Activated T-cell treated with anti-CD3 and anti-CD28 coated beads, Interleukin-2, amount 50 U/mL, for 72 hours (primary cell): ENCODE results near the gene GMCL2. TPM values are rescaled to one million over a fixed set of nuclear protein-coding genes. Genes with fewer than 3 reads are reported as not detected.
"Not testable (repeated sequence)": the region's sequence is repeated elsewhere in the genome, so short reads cannot be mapped to it uniquely, and the experiment has no call there.

Source experiments
- ATAC-seq, 2 donors: fragments of 150-1000 bp; cut with Tn5 transposase; replicated peaks in 1 of 2; 2 replicates each; pipeline ENCODE4 v1.10.0; 2021; ENCODE audit warnings: moderate library complexity in 2 of 2, mild to moderate bottlenecking in 1 of 2
- DNase-seq, 2 donors: peaks; one replicate each; pipeline ENCODE4 v3.0.0; 2021 to 2022; ENCODE audit warnings: mixed read lengths in 1 of 2
- H3K27ac Mint-ChIP-seq: one replicate; pipeline ENCODE4 v1.8.0; 2022; ENCODE audit warnings: mild to moderate bottlenecking, moderate library complexity, mixed read lengths
- H3K27me3 Mint-ChIP-seq: one replicate; pipeline ENCODE4 v1.8.0; 2022; ENCODE audit warnings: low read depth, mixed read lengths
- H3K36me3 Mint-ChIP-seq, 2 donors: one replicate each; pipeline ENCODE4 v1.8.0; 2022; ENCODE audit warnings: mixed read lengths in 2 of 2, mild to moderate bottlenecking in 1 of 2; ENCODE audit not compliant: insufficient read depth in 2 of 2
- H3K4me1 Mint-ChIP-seq: one replicate; pipeline ENCODE4 v1.8.0; 2022; ENCODE audit warnings: low read depth, mixed read lengths
- H3K4me3 Mint-ChIP-seq, 2 donors: one replicate each; pipeline ENCODE4 v1.8.0; 2022; ENCODE audit warnings: mild to moderate bottlenecking in 2 of 2, mixed read lengths in 2 of 2, moderate library complexity in 2 of 2
- H3K9me3 Mint-ChIP-seq, 2 donors: one replicate each; pipeline ENCODE4 v1.8.0; 2022; ENCODE audit warnings: mixed read lengths in 2 of 2
- total RNA-seq, 2 donors: library from RNA; stranded (reverse); gene quantifications; one replicate each; pipeline ENCODE4 v1.2.3, GENCODE V29; 2022

GMCL2 gene
- total RNA-seq, 2 donors from 2014 or later: not detected

DNA sequence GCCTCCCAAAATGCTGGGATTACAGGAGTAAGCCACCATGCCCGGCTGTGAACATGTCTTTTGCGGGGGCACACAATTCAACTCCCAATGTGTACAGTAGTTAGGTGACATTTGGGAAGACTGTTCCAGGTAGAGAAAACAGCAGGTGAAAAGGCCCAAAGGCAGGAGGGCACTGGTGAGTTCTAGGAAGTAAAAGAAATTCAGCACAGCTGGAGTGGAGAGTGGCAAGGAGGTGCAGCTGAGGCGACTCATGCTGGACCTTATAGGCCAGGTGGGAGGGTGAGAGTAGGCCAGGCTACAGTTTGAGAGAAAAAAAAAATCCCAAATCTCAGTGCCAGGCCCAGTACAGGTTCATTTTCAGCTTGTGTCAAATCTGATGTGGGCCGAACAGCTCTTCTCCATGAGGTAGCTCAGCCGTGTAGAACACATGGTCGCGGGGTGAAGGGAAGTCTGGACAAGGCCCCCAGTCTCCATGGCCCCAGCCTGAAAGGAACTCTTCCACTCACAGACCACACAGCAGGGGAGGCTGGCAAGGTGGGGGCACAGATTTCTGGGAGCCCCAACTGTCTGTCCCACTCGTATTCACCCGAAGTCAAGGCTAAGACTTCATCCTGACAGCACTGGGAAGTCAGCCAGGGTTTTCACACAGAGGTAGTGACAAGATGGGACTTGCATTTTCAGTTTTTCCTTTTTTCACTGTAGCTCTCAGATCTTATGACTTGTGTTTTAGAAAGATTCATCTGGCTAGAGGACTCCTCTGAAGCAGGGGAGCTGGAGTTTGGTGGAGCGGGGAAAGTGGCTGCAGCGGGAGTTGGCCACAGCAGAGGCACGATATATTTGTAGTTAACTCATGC lies 12.6 kb upstream of the GMCL2 start:
- DNase-seq (no peak), ATAC-seq (no peak)
- Mint-ChIP-seq H3K27ac (no peak overlapping the region), H3K27me3 (peaks cover 3% of the 10 kb centered on the region), H3K4me1 (no peaks in the 10 kb centered on the region), H3K4me3 (no peak overlapping the region), H3K36me3 (peaks cover 3% of the 10 kb centered on the region in 2 donors), H3K9me3 (peaks cover 0 to 2% of the 10 kb centered on the region in 2 donors)

DNA sequence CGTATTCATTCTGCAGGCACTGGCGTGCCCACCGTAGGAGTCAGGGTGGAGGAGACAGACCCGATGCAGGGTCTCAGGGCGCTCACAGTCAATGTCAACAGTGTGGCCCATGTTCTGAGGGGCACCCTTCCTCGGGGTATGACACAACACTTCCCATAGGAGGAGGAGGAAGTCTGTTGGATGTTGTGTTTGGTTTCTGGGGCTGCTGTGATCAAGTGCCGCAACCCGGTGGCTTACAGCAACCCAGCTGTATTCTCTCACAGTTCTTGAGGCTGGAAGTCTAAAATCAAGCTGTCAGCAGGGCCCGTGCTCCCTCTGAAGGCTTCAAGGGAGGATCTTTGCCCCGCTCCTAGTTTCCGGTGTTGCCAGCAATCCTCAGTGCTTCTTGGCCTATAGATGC lies 11.5 kb upstream of the GMCL2 start:
- Mint-ChIP-seq H3K27me3 (peaks cover 7% of the 10 kb centered on the region), H3K9me3 (peaks cover 0 to 2% of the 10 kb centered on the region in 2 donors), H3K36me3 (no peaks in the 10 kb centered on the region), H3K27ac (no peak overlapping the region), H3K4me3 (no peak overlapping the region), H3K4me1 (peaks cover 7% of the 10 kb centered on the region)
- ATAC-seq (no peak), DNase-seq (no peak)

- not testable (repeated sequence) for H3K27ac Mint-ChIP-seq, ATAC-seq, H3K4me3 Mint-ChIP-seq, H3K9me3 Mint-ChIP-seq, DNase-seq, H3K36me3 Mint-ChIP-seq
- peaks cover 13% of the 10 kb centered on the region for H3K27me3 Mint-ChIP-seq
- H3K4me1 Mint-ChIP-seq: peaks cover 10% of the 10 kb centered on the region
Measured at GRCh38 chr5:178198151-178198550, 11.0 kb upstream of the GMCL2 start.

DNA sequence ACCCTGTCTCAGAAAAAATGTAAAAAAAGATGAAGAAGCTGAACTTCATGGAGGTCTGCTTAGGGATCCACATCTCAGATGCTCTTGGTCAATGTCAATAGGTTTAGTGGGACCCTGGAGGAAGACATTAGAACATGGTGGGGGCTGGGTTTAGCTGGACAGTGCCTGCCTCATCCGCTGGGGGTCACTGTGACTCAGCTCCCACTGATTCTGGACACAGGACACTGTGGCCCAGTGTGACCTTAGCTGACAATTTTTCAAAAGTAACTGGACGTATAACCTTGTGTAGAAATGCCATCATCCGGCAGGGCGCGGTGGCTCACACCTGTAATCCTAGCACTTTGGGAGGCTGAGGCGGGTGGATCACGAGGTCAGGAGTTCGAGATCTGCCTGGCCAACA lies 9.8 kb upstream of the GMCL2 start:
- no peaks in the 10 kb centered on the region for H3K36me3 Mint-ChIP-seq
- ATAC-seq: no peak
- peaks cover 15% of the 10 kb centered on the region for H3K4me1 Mint-ChIP-seq
- H3K9me3 Mint-ChIP-seq: peaks cover 0 to 2% of the 10 kb centered on the region in 2 donors
- no peak for DNase-seq
- H3K27ac Mint-ChIP-seq: no peak overlapping the region
- H3K27me3 Mint-ChIP-seq: peaks cover 18% of the 10 kb centered on the region
- H3K4me3 Mint-ChIP-seq: no peak overlapping the region

DNA sequence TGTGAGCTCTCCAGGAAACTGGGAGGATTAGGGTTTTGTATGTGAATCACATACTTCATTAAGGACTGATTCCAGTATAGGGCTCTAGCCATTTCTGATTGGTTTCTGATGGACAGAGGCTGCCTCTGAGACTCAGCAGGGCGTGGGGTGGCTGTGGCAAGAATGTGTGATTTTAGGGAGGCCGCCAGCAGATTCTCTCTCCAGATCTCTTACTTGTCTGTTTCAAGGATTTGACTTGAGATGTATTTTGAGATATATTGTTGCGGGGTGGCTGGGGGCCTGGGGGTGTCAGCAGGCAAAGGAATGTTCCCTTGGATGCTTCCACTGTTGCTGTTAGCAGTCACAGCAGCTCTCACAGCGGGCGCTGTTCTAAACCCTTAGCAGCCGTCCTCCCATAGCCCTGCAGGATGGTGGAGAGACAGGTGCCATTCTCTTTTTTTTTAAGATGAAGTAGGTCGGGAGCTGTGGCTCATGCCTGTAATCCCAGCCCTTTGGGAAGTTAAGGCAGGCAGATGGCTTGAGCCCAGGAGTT lies 9.2 kb upstream of the GMCL2 start:
- no peak for ATAC-seq
- no peaks in the 10 kb centered on the region for H3K36me3 Mint-ChIP-seq
- H3K27ac Mint-ChIP-seq: no peak overlapping the region
- DNase-seq: no peak
- peaks cover 0 to 2% of the 10 kb centered on the region in 2 donors for H3K9me3 Mint-ChIP-seq
- peaks cover 18% of the 10 kb centered on the region for H3K27me3 Mint-ChIP-seq
- peaks cover 15% of the 10 kb centered on the region for H3K4me1 Mint-ChIP-seq
- no peak overlapping the region for H3K4me3 Mint-ChIP-seq

- no peak for DNase-seq
- Mint-ChIP-seq H3K4me1 (peaks cover 15% of the 10 kb centered on the region), H3K9me3 (peaks cover 0 to 2% of the 10 kb centered on the region in 2 donors), H3K27me3 (peaks cover 18% of the 10 kb centered on the region), H3K4me3 (no peak overlapping the region), H3K27ac (no peak overlapping the region), H3K36me3 (no peaks in the 10 kb centered on the region)
- ATAC-seq: peak; percentile 36 to 42
Measured at GRCh38 chr5:178194026-178194425, 6.9 kb upstream of the GMCL2 start.

DNA sequence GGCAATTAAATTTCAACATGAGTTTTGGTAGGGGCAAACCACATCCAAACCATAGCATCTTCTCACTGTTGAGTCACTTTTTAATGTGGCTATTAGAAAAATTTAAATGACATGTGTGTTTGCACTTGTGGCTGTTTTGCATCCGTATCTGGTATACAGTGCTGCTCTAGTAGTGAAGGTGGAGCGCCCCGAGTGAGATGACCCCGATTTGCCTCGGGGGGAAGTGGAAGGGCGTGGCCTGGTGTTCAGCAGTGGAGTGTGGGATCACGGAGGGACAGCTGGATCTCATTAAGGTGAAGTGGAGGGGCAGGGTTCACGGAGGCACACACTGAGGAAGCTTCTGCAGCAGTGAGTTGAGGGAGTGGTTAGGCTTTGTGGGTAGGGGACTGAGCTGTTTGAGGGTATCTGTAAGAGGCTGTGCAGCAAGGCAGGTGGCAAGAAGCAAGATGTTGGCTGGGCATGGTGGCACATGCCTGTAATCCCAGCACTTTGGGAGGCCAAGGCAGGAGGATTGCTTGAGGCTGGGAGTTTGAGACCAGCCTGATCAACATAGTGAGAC lies 6.2 kb upstream of the GMCL2 start:
- no peak overlapping the region for H3K27ac Mint-ChIP-seq
- H3K4me1 Mint-ChIP-seq: peaks cover 15% of the 10 kb centered on the region
- H3K27me3 Mint-ChIP-seq: peaks cover 18% of the 10 kb centered on the region
- H3K36me3 Mint-ChIP-seq: no peaks in the 10 kb centered on the region
- no peak for ATAC-seq
- DNase-seq: no peak
- no peak overlapping the region for H3K4me3 Mint-ChIP-seq
- H3K9me3 Mint-ChIP-seq: peaks cover 0 to 2% of the 10 kb centered on the region in 2 donors

DNA sequence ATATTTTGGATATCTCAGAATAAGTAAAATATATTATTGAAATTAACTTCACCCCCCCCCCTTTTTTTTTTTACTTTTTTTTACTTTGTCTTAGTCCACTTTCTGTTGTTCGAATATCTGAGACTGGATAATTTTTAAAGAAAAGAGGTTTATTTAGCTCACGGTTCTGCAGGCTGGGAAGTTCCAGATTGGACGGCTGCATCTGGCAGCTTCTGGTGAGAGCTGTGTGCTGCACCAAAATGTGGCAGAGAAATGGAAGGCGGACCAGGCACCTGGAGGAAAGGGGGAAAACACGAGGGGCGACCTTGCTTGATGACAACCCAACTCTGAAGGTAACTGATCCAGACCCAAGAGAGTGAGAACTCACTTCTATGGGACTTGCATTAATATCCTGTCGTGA lies 5.6 kb upstream of the GMCL2 start:
- H3K36me3 Mint-ChIP-seq: no peaks in the 10 kb centered on the region
- no peaks in the 10 kb centered on the region for H3K9me3 Mint-ChIP-seq
- H3K27me3 Mint-ChIP-seq: peaks cover 18% of the 10 kb centered on the region
- H3K27ac Mint-ChIP-seq: no peak overlapping the region
- DNase-seq (no peak), ATAC-seq (no peak)
- no peak overlapping the region for H3K4me3 Mint-ChIP-seq
- peaks cover 15% of the 10 kb centered on the region for H3K4me1 Mint-ChIP-seq

DNA sequence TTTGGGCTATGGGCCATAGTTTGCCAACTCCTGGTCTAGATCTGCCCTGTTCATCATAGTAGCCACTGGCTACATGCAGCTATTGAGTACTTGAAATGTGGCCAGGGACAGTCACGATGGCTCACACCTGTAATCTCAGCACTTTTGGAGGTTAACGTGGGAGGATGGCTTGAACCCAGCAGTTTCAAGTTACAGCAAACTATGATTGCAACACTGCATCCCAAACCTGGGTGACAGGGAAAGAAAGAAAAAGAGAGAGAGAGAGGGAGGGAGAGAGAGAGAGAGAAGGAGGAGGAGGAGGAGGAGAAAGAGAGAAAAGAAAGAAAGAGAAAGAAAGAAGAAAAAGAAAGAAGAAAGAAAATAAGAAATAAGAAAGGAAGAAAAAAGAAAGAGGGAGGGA lies 5.1 kb upstream of the GMCL2 start:
- H3K4me1 Mint-ChIP-seq: peaks cover 15% of the 10 kb centered on the region
- no peak overlapping the region for H3K4me3 Mint-ChIP-seq
- H3K27me3 Mint-ChIP-seq: peaks cover 18% of the 10 kb centered on the region
- no peaks in the 10 kb centered on the region for H3K36me3 Mint-ChIP-seq
- ATAC-seq (peak in 1 of 2 donors; percentile 53), DNase-seq (no peak)
- no peak overlapping the region for H3K27ac Mint-ChIP-seq
- H3K9me3 Mint-ChIP-seq: no peaks in the 10 kb centered on the region

DNA sequence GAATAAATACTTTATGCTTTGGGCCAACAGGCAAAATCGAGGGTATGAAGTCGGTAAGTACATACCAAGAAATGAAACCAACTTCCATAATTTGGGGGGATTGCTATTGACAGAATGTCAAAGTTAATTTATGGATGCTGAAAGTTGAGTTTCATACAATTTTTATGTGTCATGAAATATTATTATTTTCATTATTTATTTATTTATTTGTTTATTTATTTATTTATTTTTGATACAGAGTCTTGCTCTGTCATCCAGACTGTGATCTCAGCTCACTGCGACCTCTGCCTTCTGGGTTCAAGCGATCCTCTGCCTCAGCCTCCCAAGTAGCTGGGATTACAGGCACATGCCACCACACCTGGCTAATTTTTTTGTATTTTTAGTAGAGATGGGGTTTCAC lies 4.5 kb upstream of the GMCL2 start:
- ATAC-seq (no peak), DNase-seq (no peak)
- Mint-ChIP-seq H3K27ac (no peak overlapping the region), H3K9me3 (no peaks in the 10 kb centered on the region), H3K27me3 (peaks cover 18% of the 10 kb centered on the region), H3K4me1 (peaks cover 15% of the 10 kb centered on the region), H3K36me3 (no peaks in the 10 kb centered on the region), H3K4me3 (no peak overlapping the region)

DNA sequence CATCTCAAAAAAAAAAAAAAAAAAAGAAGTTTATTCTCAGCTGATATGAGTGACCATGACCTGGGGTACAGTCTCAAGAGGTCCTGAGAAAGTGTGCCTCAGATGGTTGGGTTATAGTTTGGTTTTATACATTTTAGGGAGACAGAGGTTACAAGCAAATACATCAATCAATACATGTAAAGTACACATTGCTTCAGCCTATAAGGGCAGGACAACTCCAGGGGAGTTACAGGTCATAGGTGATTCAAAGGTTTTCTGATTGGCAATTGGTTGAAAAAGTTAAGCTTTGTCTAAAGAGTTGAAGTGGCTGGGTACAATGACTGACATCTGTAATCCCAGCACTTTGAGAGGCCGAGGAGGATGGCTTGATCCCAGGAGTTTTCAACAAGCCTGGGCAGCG lies 2.3 kb upstream of the GMCL2 start:
- Mint-ChIP-seq H3K4me1 (peaks cover 15% of the 10 kb centered on the region), H3K27me3 (peaks cover 11% of the 10 kb centered on the region), H3K9me3 (no peaks in the 10 kb centered on the region), H3K36me3 (no peaks in the 10 kb centered on the region), H3K27ac (no peak overlapping the region), H3K4me3 (no peak overlapping the region)
- DNase-seq (no peak), ATAC-seq (no peak)

DNA sequence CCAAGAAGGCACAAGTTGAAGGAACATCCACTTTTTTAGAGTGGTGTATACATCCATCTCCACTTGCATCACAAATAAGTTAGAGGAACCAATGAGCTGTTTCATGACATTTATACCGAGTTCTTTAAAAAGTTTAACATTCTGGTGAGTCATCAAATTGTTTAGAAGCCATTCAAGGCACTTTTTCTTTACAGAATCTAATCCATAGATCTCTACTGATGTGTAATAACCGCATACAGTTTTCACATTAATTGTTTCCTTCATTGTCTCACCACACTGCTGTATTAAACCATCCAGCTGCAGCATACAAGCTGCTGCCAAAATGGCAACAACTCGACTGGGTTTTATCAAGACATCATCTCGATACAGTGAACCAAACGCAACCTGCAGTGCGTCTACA lies 744 bp downstream of the GMCL2 start:
- DNase-seq (no peak), ATAC-seq (no peak)
- Mint-ChIP-seq H3K9me3 (no peaks in the 10 kb centered on the region), H3K27me3 (no peaks in the 10 kb centered on the region), H3K4me1 (peaks cover 8% of the 10 kb centered on the region), H3K27ac (no peak overlapping the region), H3K4me3 (no peak overlapping the region), H3K36me3 (no peaks in the 10 kb centered on the region)

GRCh38 chr5:178182158-178182876 lies 4.9 kb downstream of the GMCL2 start:
- H3K36me3 Mint-ChIP-seq: no peaks in the 10 kb centered on the region
- H3K4me1 Mint-ChIP-seq: peaks cover 8% of the 10 kb centered on the region
- H3K9me3 Mint-ChIP-seq: no peaks in the 10 kb centered on the region
- no peak for DNase-seq
- no peak overlapping the region for H3K27ac Mint-ChIP-seq
- no peak overlapping the region for H3K4me3 Mint-ChIP-seq
- ATAC-seq: no peak
- peaks cover 11% of the 10 kb centered on the region for H3K27me3 Mint-ChIP-seq
